SKM-1 (cell line): ENCODE results near the gene TMEM168.
"Not testable (repeated sequence)": the region's sequence is repeated elsewhere in the genome, so short reads cannot be mapped to it uniquely, and the experiment has no call there.

Source experiments
- DNase-seq: peaks from one replicate; lab custom pipeline; 2025; ENCODE audit not compliant: unreplicated experiment; lab: John Stamatoyannopoulos, UW

The TMEM168 gene

GRCh38 chr7:112782498-112782897 lies 7.7 kb downstream of the TMEM168 start:
- DNase-seq = no peak

GRCh38 chr7:112781558-112781957 lies 8.6 kb downstream of the TMEM168 start:
- no peak for DNase-seq

- DNase-seq = no peak
These were observed 9.1 kb downstream of the TMEM168 start for GRCh38 chr7:112781110-112781509.

DNA sequence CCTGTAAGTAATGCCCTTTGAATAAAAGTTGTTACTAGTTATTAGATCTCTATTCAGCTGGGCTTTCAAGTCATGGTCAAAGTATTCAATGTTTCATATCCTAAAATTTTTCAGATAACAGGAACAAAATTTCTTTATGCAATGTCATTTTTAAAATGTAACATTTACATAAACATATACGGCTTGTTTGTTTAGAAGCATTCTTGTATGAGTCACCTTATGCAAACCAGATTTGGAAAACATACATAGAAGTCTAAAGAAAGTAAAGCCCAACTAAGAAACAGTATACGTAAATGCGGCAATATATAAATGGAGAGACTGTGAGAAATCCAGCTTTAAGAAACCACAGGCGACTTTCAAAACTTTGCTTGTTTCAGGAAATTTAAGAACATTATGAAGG lies 10.5 kb downstream of the TMEM168 start:
- DNase-seq = no peak

DNA sequence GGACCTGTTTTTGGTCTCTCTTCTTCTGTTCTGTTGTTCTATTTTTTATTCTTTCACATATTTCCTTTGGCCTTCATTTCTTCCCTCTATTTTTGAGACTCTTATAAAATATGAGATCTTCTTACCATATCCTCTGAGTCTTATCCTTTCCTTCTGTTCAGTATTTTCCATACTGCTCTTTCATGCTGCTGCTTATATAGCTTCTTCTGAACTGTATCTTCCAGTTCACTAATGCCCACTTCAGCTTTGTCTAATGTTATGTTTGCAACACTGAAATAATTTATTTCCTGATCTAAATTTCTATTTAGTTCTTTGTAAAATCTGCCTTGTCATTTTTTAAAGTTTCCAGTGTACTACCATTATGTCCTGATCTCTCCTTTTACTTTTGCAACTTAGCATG lies 12.8 kb downstream of the TMEM168 start:
- no peak for DNase-seq

DNA sequence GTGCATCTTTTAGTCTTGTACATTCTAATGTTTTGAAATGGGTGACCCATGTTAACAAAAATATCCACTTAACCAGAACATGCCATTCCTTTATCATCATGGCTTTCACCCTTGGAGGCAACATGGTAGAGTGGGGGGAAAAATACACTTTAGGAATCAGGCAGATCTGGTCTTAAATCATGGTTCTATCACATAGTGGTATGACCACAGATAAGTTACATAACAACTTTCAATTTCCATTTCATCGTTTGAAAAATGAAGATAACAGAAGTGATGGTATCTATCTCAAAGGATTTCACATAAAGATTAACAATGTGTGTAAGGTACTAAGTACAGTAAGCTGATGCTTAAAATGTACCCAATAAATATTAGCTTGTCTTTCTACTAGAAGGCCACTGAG lies 19.0 kb downstream of the TMEM168 start:
- no peak for DNase-seq

DNA sequence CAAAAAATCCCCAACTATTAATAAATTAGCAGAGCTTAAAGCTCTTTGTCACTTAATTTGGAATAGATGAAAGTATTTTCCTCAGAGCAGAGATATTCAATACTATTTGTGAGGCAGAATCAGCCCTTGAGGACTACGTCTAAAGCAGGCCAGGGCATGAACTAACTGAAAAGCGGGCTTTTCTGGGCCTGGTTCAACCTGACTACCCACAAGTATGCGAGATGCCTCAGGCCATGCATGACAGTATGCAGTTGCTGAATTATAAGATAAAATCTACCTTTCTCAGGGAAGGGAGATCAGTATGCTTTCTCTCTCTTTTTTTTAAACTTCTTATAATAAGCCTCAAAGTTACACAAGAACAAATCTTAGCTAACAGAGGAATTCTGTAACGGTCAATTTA lies 20.1 kb downstream of the TMEM168 start:
- DNase-seq = no peak

DNA sequence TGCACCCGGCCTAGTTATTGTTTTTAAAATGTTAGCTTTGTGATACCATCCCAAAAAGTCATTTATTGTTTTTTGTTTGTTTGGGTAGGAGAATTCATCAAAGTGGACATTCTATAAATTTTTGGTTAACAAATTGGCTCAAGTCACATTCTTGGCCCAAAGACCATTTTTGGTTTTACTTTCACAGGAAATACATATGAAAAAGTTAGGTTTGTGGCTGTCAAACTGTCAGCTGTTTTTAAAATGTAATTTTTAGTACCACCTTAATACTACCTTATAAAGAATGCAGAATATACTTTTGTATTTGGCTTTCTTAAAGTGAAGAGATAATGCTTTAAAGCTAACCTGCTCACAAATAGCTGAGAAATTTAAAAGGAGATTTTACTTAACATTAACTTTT lies 25.1 kb downstream of the TMEM168 start:
- no peak for DNase-seq

DNA sequence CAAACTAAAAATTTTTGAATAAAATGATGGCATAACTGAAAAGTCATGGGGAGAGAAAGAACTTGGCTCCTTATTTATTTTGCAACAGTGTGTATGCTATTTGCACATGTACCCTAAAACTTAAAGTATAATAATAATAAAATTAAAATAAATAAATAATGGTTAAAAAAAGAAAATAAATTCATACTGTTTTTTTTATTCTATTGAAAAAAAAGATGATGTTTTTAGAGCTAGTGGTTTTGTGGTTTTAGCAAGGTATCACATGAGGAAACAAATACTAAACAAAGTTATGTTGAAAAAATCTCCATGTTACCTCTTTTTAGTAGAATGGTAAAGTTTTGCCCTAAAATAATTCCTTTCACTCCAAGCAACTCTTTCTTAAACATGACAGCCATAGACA lies 26.2 kb downstream of the TMEM168 start:
- DNase-seq = no peak

DNA sequence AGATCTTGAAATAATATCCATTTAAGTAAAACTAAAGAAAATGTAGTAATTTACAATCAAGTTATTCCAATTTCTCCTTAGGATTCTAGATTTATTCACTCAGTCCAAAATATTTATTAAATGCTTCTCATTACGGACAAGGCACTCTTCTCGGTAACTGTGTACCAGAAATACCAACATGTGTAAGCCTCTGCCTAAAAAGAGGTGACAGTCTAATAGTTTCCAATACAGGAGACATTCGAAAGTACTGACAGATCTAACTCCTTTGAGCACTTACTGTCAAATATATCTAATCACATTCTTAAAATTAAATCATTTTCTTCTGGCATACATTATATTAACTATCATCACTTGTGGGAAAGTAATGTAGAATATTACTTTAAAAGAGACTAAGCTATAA lies 26.9 kb downstream of the TMEM168 start:
- no peak for DNase-seq

GRCh38 chr7:112759905-112760304 lies 30.3 kb downstream of the TMEM168 start:
- DNase-seq = no peak

GRCh38 chr7:112757337-112757736 lies 32.9 kb downstream of the TMEM168 start:
- DNase-seq = no peak

DNA sequence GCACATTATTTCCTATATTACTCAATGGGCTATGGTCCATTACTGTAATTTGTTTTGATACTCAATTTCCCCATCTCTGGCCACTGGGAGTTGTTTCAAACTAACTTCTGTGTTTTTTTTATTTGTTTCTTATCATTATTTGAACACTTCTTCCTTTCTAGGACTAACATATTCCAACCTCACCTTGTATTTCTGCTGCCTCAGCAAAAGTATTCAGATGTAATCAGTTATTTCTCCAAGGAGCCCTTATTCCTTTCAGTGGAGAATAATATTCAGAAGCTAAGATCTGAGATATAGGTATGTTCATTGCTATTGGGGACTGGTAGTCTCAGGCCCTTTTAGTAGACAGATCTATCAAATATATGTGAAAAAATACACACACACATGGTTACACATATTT lies 36.9 kb downstream of the TMEM168 start:
- no peak for DNase-seq

GRCh38 chr7:112752576-112752975 lies 37.6 kb downstream of the TMEM168 start:
- DNase-seq = no peak

DNA sequence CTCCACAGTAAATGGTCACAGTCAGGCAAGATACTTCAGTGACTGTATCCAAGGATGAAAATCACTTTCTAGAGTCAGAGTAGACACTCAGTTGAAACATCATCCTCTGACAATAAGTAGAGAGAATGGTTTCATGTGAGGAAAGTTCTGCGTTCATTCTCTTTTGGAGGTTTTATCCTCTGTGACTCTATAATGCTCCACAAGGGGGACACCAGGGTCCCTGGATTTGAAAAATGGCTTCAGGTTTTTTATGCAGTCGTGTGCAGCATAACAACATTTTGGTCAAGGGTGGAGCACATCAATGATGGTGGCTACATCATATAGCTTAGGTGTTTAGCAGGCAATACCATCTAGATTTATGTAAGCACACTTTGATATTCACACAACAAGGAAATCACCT lies 40.4 kb downstream of the TMEM168 start:
- DNase-seq = no peak

GRCh38 chr7:112748381-112748780 lies 41.8 kb downstream of the TMEM168 start:
- DNase-seq = no peak

DNA sequence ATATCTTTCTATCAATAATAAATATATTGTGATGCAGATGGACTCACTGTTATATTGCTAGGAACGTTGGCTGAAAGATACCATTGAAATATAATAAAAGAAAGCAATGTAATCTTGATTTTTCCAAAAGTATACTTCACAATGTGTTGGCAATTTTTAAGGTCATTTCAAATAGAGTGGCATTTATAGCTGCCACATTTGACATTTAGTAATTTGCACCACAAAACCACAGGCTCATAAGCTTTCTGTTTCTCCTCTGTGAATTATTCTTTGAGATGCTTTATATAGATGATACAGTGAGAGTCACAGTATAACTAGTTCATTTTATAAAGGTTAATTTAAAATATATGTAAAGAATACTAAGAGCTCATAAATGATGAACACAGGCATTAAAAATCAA lies 44.6 kb downstream of the TMEM168 start:
- no peak for DNase-seq

- DNase-seq = no peak
These were observed 45.4 kb downstream of the TMEM168 start for GRCh38 chr7:112744818-112745217.

- no peak for DNase-seq
These were observed 46.4 kb downstream of the TMEM168 start for GRCh38 chr7:112743811-112744210.

GRCh38 chr7:112740667-112741066 lies 49.5 kb downstream of the TMEM168 start:
- no peak for DNase-seq

- DNase-seq = no peak
These were observed 50.6 kb downstream of the TMEM168 start for GRCh38 chr7:112739436-112740180.

DNA sequence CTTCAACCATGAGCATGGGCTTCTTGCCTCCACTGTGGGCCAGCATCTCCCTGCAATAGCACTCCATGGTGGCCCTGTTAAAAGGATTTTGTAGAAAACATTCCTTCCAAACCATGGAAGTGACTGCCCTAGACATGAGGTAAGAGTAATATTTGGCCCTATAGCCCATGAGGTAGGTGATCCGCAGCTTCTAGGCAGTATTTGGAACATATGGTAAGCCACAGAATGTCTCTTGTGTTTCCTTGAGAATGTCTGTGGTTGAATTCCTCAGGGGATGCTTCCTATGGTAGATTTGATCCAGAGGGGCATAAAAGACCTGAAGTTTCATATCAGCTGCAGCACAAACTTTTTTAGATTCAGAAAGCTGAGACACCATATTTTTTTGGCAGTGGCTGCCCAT lies 54.9 kb downstream of the TMEM168 start:
- no peak for DNase-seq

DNA sequence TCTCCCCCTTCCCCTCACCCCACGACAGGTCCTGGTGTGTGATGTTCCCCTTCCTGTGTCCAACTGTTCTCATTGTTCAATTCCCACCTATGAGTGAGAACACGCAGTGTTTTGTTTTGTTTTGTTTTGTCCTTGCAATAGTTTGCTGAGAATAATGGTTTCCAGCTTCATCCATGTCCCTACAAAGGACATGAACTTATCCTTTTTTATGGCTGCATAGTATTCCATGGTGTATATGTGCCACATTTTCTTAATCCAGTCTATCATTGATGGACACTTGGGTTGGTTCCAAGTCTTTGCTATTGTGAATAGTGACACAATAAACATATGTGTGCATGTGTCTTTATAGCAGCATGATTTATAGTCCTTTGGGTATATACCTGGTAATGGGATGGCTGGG lies 58.9 kb downstream of the TMEM168 start:
- not testable (repeated sequence) for DNase-seq
